BJ (cell line): ENCODE data around the gene PREP. TPM values are rescaled to one million over a fixed set of nuclear protein-coding genes. Genes with fewer than 3 reads are reported as not detected.
A peak's percentile ranks its signal among the peaks of the same experiment; 100 is the strongest.

ENCODE experiments used
- CTCF ChIA-PET: fragments of 350-600 bp; formaldehyde crosslinking; extraction: SDS; loops from one replicate; lab custom pipeline; 2021; ENCODE audit warnings: antibody characterized with exemption, inconsistent platforms; lab: Yijun Ruan, JAX
- POLR2A ChIA-PET: fragments of 300-600 bp; sonication (Branson Sonifier 250); formaldehyde crosslinking; extraction: SDS; loops from one replicate; lab custom pipeline; 2021; ENCODE audit warnings: antibody characterized with exemption; lab: Charles Lee
- DNase-seq: peaks from one replicate; pipeline ENCODE4 v3.0.0-alpha.2; 2011; ENCODE audit warnings: low read depth
- H3K27me3 ChIP-seq: 2 replicates; pipeline ENCODE4 v1.6.0; 2011; ENCODE audit warnings: low read length; ENCODE audit not compliant: control insufficient read depth, insufficient read depth
- H3K36me3 ChIP-seq: 2 replicates; pipeline ENCODE4 v1.5.1; 2011; ENCODE audit warnings: low read length; ENCODE audit not compliant: control insufficient read depth, insufficient read depth
- H3K4me3 ChIP-seq: 2 replicates; pipeline ENCODE4 v1.5.1; 2011; ENCODE audit warnings: low read depth, mild to moderate bottlenecking, control low read depth, low read length
- polyA plus RNA-seq: library from polyadenylated mRNA; depleted of rRNA; stranded (reverse); fragments of >200 nt; gene quantifications from 2 replicates; pipeline ENCODE4 v1.2.3, GENCODE V29; 2011
- TF ChIP-seq, protein P1 (sequence below): IDR thresholded peaks from 2 replicates; pipeline ENCODE4 v1.5.1; 2011; ENCODE audit warnings: low read depth, mild to moderate bottlenecking, control low read depth, inconsistent platforms, low read length, moderate library complexity; ENCODE audit not compliant: insufficient read depth

Gene PREP
- polyA plus RNA-seq, 1 experiment = 10.8 TPM

DNA sequence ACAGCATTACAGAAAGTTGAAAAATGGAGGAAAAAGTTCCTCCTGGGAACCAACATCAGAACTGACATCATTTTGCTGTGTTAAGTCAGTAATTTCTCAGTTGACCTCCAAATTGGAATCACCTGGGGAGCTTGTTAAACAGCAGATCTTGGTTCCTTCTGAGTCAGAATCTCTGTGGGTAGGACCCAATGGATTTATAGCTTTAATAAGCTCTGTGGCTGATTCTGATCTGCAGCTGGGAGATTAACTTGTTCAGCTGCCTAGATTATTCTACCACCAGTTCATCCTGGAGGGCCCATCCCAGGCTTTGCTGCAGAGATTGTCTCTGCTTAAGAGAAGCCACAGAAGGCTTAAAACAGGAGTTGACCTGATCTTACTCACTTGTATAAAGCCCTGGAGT is 132.4 kb downstream of the PREP start:
- TF ChIP-seq, protein P1, sequence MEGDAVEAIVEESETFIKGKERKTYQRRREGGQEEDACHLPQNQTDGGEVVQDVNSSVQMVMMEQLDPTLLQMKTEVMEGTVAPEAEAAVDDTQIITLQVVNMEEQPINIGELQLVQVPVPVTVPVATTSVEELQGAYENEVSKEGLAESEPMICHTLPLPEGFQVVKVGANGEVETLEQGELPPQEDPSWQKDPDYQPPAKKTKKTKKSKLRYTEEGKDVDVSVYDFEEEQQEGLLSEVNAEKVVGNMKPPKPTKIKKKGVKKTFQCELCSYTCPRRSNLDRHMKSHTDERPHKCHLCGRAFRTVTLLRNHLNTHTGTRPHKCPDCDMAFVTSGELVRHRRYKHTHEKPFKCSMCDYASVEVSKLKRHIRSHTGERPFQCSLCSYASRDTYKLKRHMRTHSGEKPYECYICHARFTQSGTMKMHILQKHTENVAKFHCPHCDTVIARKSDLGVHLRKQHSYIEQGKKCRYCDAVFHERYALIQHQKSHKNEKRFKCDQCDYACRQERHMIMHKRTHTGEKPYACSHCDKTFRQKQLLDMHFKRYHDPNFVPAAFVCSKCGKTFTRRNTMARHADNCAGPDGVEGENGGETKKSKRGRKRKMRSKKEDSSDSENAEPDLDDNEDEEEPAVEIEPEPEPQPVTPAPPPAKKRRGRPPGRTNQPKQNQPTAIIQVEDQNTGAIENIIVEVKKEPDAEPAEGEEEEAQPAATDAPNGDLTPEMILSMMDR = no peak
- CTCF ChIA-PET = no interaction called here
- no peak overlapping the region for H3K4me3 ChIP-seq
- H3K36me3 ChIP-seq = no peaks in the 10 kb centered on the region
- peak; percentile 37 for DNase-seq
- H3K27me3 ChIP-seq = no peaks in the 10 kb centered on the region
- POLR2A ChIA-PET = no interaction called here

DNA sequence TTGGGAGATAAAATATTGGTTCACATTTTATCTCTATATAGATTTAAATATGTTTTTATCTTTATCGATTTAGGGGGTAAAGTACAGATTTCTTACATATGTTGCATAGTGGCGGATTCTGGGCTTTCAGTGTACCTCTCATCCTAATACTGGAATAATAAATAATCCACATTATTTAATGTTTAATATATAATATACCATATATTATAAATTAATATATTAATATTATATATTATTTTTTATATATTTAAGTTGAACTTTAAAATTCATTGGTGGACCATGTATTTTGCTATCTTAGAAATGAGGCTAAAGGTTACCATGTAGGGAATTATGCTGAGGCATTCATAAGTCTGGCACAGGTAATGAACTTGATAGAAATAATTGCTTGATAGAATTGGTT is 133.5 kb downstream of the PREP start:
- no peak for DNase-seq
- Histone ChIP-seq H3K4me3 (no peak overlapping the region), H3K36me3 (no peaks in the 10 kb centered on the region), H3K27me3 (no peaks in the 10 kb centered on the region)
- ChIA-PET POLR2A (no interaction called here), CTCF (no interaction called here)
- TF ChIP-seq, protein P1 = no peak

DNA sequence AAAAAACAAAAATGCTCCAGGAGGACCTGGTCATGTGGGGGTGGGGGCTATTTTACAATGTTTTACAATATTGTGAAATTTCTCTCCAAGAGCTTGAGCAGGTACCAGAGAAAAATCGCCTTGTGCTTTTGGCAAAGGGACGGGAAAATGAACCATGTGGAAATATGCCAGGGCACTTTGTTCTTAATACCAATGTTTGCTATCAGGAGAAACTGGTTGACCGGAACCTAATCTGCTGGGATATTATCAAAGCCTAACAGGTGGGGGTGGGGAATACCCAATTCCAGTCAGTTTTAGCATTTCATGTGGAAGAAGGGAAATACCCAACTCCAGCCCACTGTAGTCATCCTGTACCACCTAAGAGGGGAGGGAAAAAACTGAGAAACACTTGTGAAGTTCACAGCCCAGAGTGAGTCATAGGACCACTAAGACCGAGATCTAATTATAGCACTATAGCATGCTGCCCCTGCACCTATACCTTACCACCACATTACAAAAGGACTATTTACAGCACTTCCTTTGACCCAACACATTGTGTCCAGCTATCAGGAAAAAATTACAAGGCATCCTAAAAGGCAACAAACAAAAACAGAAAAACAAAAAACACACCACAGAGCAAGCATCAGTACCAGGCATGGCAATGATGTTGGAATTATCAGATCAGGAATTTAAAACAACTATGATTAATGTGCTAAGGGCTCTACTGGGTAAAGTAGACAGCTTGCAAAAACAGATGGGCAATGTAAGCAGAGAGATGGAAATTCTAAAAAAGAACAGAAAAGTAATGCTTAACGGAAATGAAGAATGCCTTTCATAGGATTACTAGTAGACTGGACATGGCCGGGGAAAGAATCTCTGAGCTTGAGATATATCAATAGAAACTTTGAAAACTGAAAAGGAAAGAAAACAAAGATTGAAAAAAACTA is 138.9 kb downstream of the PREP start:
- TF ChIP-seq, protein P1 = no peak
- ChIA-PET POLR2A (interaction anchor here (0.8 kb wide), 1 partner anchor 11 kb away, joined by 3 read pairs; no protein-coding TSS in a partner anchor), CTCF (interaction anchor here (0.7 to 1.2 kb wide), 2 partner anchors 9 to 13 kb away, joined by 3 read pairs; no protein-coding TSS in a partner anchor)
- no peak overlapping the region for H3K4me3 ChIP-seq
- H3K36me3 ChIP-seq = no peaks in the 10 kb centered on the region
- H3K27me3 ChIP-seq = peaks cover 2% of the 10 kb centered on the region; the same call in 1 of the 2 replicates
- DNase-seq = no peak

DNA sequence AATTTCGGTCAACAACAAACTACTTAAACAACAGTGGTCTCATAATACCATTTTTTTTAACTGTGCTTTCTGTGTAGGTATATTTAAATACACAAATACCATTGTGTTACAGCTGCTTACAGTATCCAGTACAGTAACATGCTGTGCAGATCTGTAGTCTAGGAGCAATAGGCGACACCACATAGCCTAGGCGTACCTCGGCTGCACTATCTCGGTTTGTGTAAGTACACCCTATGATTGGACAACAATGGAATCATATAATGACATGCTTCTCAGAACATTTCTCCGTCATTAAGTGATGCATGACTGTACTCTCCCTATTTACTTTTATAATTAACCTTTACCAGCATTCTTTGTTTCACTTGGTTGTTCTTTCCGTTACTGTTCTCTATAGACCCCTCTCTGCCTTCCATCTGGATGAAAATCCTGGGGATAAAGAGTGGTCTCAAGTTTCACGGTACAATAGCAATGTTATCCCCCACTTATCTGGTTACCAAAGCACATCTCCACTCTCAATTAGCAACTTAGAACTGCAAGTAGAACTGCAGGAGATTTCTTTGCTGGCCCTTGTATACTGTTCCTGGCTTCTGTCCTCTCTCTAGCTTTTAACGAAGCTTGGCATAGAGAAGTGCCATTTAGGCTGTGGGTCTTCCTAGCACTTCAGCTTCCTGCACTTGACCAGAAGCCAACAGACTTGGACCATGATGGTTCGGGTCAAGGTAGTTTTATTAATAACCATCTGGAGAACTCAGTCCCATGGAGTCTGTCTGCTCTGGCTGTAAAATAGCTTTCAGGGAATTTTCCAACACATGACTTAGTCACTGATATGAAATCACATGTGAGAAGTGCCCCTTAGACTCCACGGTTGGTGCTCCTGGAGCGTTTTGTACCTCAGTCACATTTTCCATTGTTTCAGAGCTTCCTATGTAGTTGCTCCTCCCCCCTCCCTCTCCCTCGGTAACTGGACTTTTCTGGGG is 142.7 kb downstream of the PREP start:
- POLR2A ChIA-PET = no interaction called here
- TF ChIP-seq, protein P1 = no peak
- no peak overlapping the region for H3K4me3 ChIP-seq
- DNase-seq = no peak
- CTCF ChIA-PET = no interaction called here
- no peaks in the 10 kb centered on the region for H3K36me3 ChIP-seq
- peaks cover 2% of the 10 kb centered on the region; the same call in 1 of the 2 replicates for H3K27me3 ChIP-seq
